MM.1S (cell line): ENCODE measurements around the gene PIGC.

ENCODE experiments used
- DNase-seq: peaks from one replicate; pipeline ENCODE4 v3.0.0-alpha.2; 2015
- H2AFZ ChIP-seq: fragments of 300-600 bp; sonication (generic); 2 replicates; pipeline ENCODE4 v1.6.0; 2016; ENCODE audit warnings: antibody characterized with exemption, low read length
- H3F3A ChIP-seq: fragments of 300-600 bp; sonication (generic); 2 replicates; pipeline ENCODE4 v1.6.1; 2016; ENCODE audit warnings: mild to moderate bottlenecking, antibody characterized with exemption, low read length, moderate library complexity, mixed read lengths; ENCODE audit not compliant: insufficient read depth
- H3K27ac ChIP-seq: fragments of 300-600 bp; sonication (generic); 2 replicates; pipeline ENCODE4 v1.5.1; 2016; ENCODE audit warnings: mild to moderate bottlenecking, low read length
- H3K27me3 ChIP-seq: fragments of 300-600 bp; sonication (generic); replicated peaks from 2 replicates; pipeline ENCODE4 v1.6.0; 2016; ENCODE audit warnings: low read length; ENCODE audit not compliant: insufficient read depth
- H3K36me3 ChIP-seq: fragments of 300-600 bp; sonication (generic); replicated peaks from 2 replicates; pipeline ENCODE4 v1.6.1; 2016; ENCODE audit warnings: mild to moderate bottlenecking, low read length, mixed read lengths; ENCODE audit not compliant: insufficient read depth
- H3K4me1 ChIP-seq: fragments of 300-600 bp; sonication (generic); 2 replicates; pipeline ENCODE4 v1.6.1; 2016; ENCODE audit warnings: low read length, mixed read lengths
- H3K4me2 ChIP-seq: fragments of 300-600 bp; sonication (generic); 2 replicates; pipeline ENCODE4 v1.6.0; 2016; ENCODE audit warnings: low read depth, low read length
- H3K4me3 ChIP-seq: fragments of 300-600 bp; sonication (generic); 2 replicates; pipeline ENCODE4 v1.5.1; 2016; ENCODE audit warnings: low read length, mixed read lengths
- H3K79me2 ChIP-seq: fragments of 300-600 bp; sonication (generic); 2 replicates; pipeline ENCODE4 v1.6.1; 2016; ENCODE audit warnings: mixed run types, low read length, mixed read lengths
- H3K9ac ChIP-seq: fragments of 300-600 bp; sonication (generic); 2 replicates; pipeline ENCODE4 v1.6.1; 2016; ENCODE audit warnings: low read length, mixed read lengths
- H3K9me2 ChIP-seq: fragments of 300-600 bp; sonication (generic); replicated peaks from 2 replicates; pipeline ENCODE4 v1.6.1; 2016; ENCODE audit warnings: mild to moderate bottlenecking, low read length, mixed read lengths; ENCODE audit not compliant: insufficient read depth
- H3K9me3 ChIP-seq: fragments of 300-600 bp; sonication (generic); replicated peaks from 2 replicates; pipeline ENCODE4 v1.6.1; 2016; ENCODE audit warnings: mild to moderate bottlenecking, low read length, mixed read lengths; ENCODE audit not compliant: insufficient read depth
- H4K20me1 ChIP-seq: fragments of 300-600 bp; sonication (generic); 2 replicates; pipeline ENCODE4 v1.6.1; 2016; ENCODE audit warnings: mild to moderate bottlenecking, low read length, moderate library complexity, mixed read lengths; ENCODE audit not compliant: insufficient read depth
- CTCF ChIP-seq: fragments of 300-600 bp; sonication (generic); IDR thresholded peaks from 2 replicates; pipeline ENCODE4 v1.5.1; 2016; ENCODE audit warnings: antibody characterized with exemption, low read length, mixed read lengths
- EZH2 ChIP-seq: fragments of 300-600 bp; sonication (generic); optimal IDR thresholded peaks from 2 replicates; pipeline ENCODE3; 2017; ENCODE audit warnings: low read depth, mild to moderate bottlenecking, antibody characterized with exemption, low read length, mixed read lengths
- EZH2phosphoT487 ChIP-seq: fragments of 300-600 bp; sonication (generic); IDR thresholded peaks from 2 replicates; pipeline ENCODE4 v1.6.1; 2018; ENCODE audit warnings: antibody characterized with exemption, low read length

Gene PIGC

GRCh38 chr1:172401477-172401876, 42.4 kb downstream of the PIGC start:
- no peaks in the 10 kb centered on the region for H3K36me3 ChIP-seq
- TF ChIP-seq CTCF (no peak), EZH2 (no peak), EZH2phosphoT487 (no peak)
- H3K27ac ChIP-seq = no peak overlapping the region
- no peaks in the 10 kb centered on the region for H3K9me2 ChIP-seq
- no peaks in the 10 kb centered on the region for H3K79me2 ChIP-seq
- no peak for DNase-seq
- H4K20me1 ChIP-seq = no peaks in the 10 kb centered on the region
- no peak overlapping the region for H3K4me3 ChIP-seq
- H3K4me2 ChIP-seq = no peak overlapping the region
- no peak overlapping the region for H2AFZ ChIP-seq
- no peaks in the 10 kb centered on the region for H3K4me1 ChIP-seq
- no peak overlapping the region for H3K9ac ChIP-seq
- peaks cover 29% of the 10 kb centered on the region for H3K27me3 ChIP-seq
- H3F3A ChIP-seq = no peaks in the 10 kb centered on the region
- H3K9me3 ChIP-seq = no peaks in the 10 kb centered on the region

GRCh38 chr1:172400722-172401105, 43.2 kb downstream of the PIGC start:
- H2AFZ ChIP-seq = no peak overlapping the region
- no peak overlapping the region for H3K4me3 ChIP-seq
- no peak overlapping the region for H3K27ac ChIP-seq

GRCh38 chr1:172399756-172400721, 43.8 kb downstream of the PIGC start:
- no peak for DNase-seq
- TF ChIP-seq CTCF = no peak; the same call in 1 of the 2 replicates
- TF ChIP-seq EZH2 = no peak
- Histone ChIP-seq H4K20me1 (no peaks in the 10 kb centered on the region), H3K9me3 (no peaks in the 10 kb centered on the region), H3K27me3 (peaks cover 43% of the 10 kb centered on the region), H3F3A (no peaks in the 10 kb centered on the region), H2AFZ (no peak overlapping the region), H3K4me1 (no peaks in the 10 kb centered on the region), H3K9ac (no peak overlapping the region), H3K36me3 (no peaks in the 10 kb centered on the region), H3K27ac (no peak overlapping the region), H3K79me2 (no peaks in the 10 kb centered on the region), H3K4me3 (no peak overlapping the region), H3K9me2 (no peaks in the 10 kb centered on the region), H3K4me2 (no peak overlapping the region)

More at GRCh38 chr1:172400722-172401105, 43.2 kb downstream of the PIGC start:
- Histone ChIP-seq H4K20me1 (no peaks in the 10 kb centered on the region), H3K4me1 (no peaks in the 10 kb centered on the region), H3K9me2 (no peaks in the 10 kb centered on the region), H3K4me2 (no peak overlapping the region), H3K27me3 (peaks cover 37% of the 10 kb centered on the region), H3K9me3 (no peaks in the 10 kb centered on the region), H3K36me3 (no peaks in the 10 kb centered on the region), H3K79me2 (no peaks in the 10 kb centered on the region), H3K9ac (no peak overlapping the region), H3F3A (no peaks in the 10 kb centered on the region)
- DNase-seq = no peak
- TF ChIP-seq EZH2 = no peak
- TF ChIP-seq CTCF = no peak
- no peak for TF ChIP-seq EZH2phosphoT487
